Spinal cord (tissue), 10 donors: Measurements from ENCODE around the gene RMND1. TPM values are rescaled to one million over a fixed set of nuclear protein-coding genes. Genes with fewer than 3 reads are reported as not detected.

Source experiments
- DNase-seq, 6 donors: peaks; one replicate each; pipeline versions ENCODE4 v3.0.0 to v3.0.0-alpha.2; 2013 to 2015; ENCODE audit warnings: low spot score in 6 of 6, low read depth in 4 of 6
- H3K27ac ChIP-seq: one replicate; pipeline ENCODE4 v1.5.1; 2013; ENCODE audit warnings: low read depth, low read length, control low read depth
- H3K27me3 ChIP-seq: one replicate; pipeline ENCODE4 v1.6.1; 2013; ENCODE audit warnings: low read length; ENCODE audit not compliant: control insufficient read depth, insufficient read depth
- H3K36me3 ChIP-seq: one replicate; pipeline ENCODE4 v1.6.1; 2013; ENCODE audit warnings: low read length; ENCODE audit not compliant: control insufficient read depth, insufficient read depth
- H3K4me1 ChIP-seq: one replicate; pipeline ENCODE4 v1.6.1; 2013; ENCODE audit warnings: low read length; ENCODE audit not compliant: control insufficient read depth, insufficient read depth
- H3K4me3 ChIP-seq: one replicate; pipeline ENCODE4 v1.5.1; 2013; ENCODE audit warnings: low read depth, low read length, control low read depth
- H3K9me3 ChIP-seq: one replicate; pipeline ENCODE4 v1.6.1; 2013; ENCODE audit warnings: low read length; ENCODE audit not compliant: control insufficient read depth, insufficient read depth
- WGBS: methylation state at CpG from one replicate; pipeline ENCODE4 v1.1.5; 2013; ENCODE audit warnings: missing lambda C conversion rate; ENCODE audit not compliant: insufficient coverage; 5-methylcytosine and 5-hydroxymethylcytosine counted together
- polyA plus RNA-seq, 2 donors: library from polyadenylated mRNA; unstranded; fragments of 120-200 nt; gene quantifications; one replicate each; pipeline ENCODE4 v1.2.1, GENCODE V29; 2013; ENCODE audit not compliant: insufficient read length in 2 of 2
- total RNA-seq, 2 donors: library from RNA; depleted of rRNA in 1 of 2; stranded (reverse); fragments of 120-200 nt in 1 of 2; fragments of >200 nt in 1 of 2; gene quantifications; one replicate each; pipeline versions ENCODE4 v1.2.3 to v1.2.4, GENCODE V29; 2013 to 2014
- donor health status: healthy.

The RMND1 gene
- total and polyA plus RNA-seq, 4 donors: 25.2 to 39.7 (median 27.9) TPM

- Histone ChIP-seq H3K4me3 (no peak overlapping the region), H3K36me3 (peaks cover 19% of the 10 kb centered on the region), H3K9me3 (no peaks in the 10 kb centered on the region), H3K27ac (no peak overlapping the region), H3K4me1 (no peaks in the 10 kb centered on the region), H3K27me3 (no peaks in the 10 kb centered on the region)
- 79% methylated on average over 2 of the region's 3 CpGs for WGBS
- peak in 1 of 6 donors; percentile 47 for DNase-seq
Observed at GRCh38 chr6:151430886-151431285, 21.0 kb downstream of the RMND1 start.

DNA sequence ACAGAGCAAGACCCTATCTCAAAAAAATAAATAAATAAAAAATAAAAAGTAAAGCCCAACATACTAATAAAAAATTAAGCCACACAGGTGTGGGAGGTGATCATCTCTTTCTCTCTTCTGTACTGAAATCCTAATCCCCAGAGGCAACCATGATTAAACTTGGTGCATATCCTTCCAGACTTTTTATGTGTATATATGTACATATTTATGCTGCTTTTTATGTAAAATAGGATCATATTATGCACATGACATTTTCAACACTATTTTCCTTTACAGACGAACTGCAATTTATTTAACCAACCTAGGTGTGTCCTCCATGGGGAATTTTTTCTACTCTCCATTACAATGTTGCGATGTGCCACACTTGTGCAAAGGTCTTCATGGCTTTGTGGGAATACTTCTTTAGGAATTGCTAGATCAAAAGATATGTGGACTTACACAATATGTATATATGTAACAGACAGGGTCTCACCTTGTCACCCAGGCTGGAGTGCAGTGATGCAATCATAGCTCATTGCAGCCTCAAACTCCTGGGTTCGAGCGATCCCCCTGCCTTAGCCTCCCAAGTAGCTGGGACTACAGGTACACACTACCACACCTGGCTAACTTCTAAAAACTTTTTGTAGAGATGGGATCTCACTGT, 23.7 kb downstream of the RMND1 start:
- Histone ChIP-seq H3K4me3 (no peak overlapping the region), H3K9me3 (no peaks in the 10 kb centered on the region), H3K36me3 (peaks cover 31% of the 10 kb centered on the region), H3K27ac (no peak overlapping the region), H3K4me1 (no peaks in the 10 kb centered on the region), H3K27me3 (no peaks in the 10 kb centered on the region)
- DNase-seq: no peak
- 100% methylated on average over 2 of the region's 4 CpGs for WGBS

GRCh38 chr6:151425561-151425960, 26.4 kb downstream of the RMND1 start:
- no peak for DNase-seq
- Histone ChIP-seq H3K27me3 (no peaks in the 10 kb centered on the region), H3K9me3 (no peaks in the 10 kb centered on the region), H3K4me1 (no peaks in the 10 kb centered on the region), H3K36me3 (peaks cover 28% of the 10 kb centered on the region), H3K4me3 (no peak overlapping the region), H3K27ac (no peak overlapping the region)
- WGBS: 93% methylated on average over 4 of the region's 4 CpGs

DNA sequence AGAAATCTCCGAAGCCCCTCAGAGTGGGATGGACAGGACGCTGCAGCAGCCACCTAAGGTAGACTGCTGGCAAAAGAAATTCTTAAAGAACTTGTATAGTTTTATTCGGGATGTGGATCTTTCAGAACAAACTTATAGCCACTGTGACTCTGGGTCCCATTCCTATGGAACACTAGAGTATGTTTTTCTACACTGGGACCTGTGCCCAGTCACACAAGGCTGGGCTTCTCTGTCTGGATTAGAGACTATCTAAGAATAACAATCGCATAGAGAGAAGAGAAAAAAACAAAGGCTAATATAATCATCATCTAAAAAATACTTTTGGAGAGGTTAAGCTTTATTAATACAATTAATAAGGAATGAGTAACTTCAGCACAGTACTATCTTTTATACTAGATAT, 28.9 kb downstream of the RMND1 start:
- Histone ChIP-seq H3K9me3 (no peaks in the 10 kb centered on the region), H3K36me3 (peaks cover 24% of the 10 kb centered on the region), H3K4me3 (no peak overlapping the region), H3K27ac (no peak overlapping the region), H3K4me1 (no peaks in the 10 kb centered on the region), H3K27me3 (no peaks in the 10 kb centered on the region)
- 93% methylated on average over 2 of the region's 4 CpGs for WGBS
- no peak for DNase-seq

GRCh38 chr6:151417477-151417876, 34.4 kb downstream of the RMND1 start:
- no peak for DNase-seq
- no peaks in the 10 kb centered on the region for H3K9me3 ChIP-seq
- H3K4me1 ChIP-seq: no peaks in the 10 kb centered on the region
- no peaks in the 10 kb centered on the region for H3K27me3 ChIP-seq
- no peak overlapping the region for H3K27ac ChIP-seq
- H3K4me3 ChIP-seq: no peak overlapping the region
- no CpG with 5 or more reads among the region's 1 CpG for WGBS
- peaks cover 23% of the 10 kb centered on the region for H3K36me3 ChIP-seq

- H3K4me1 ChIP-seq: no peaks in the 10 kb centered on the region
- no peaks in the 10 kb centered on the region for H3K27me3 ChIP-seq
- WGBS: no CpG with 5 or more reads among the region's 3 CpGs
- peaks cover 21% of the 10 kb centered on the region for H3K36me3 ChIP-seq
- no peak for DNase-seq
- H3K4me3 ChIP-seq: no peak overlapping the region
- no peaks in the 10 kb centered on the region for H3K9me3 ChIP-seq
- no peak overlapping the region for H3K27ac ChIP-seq
Observed at GRCh38 chr6:151414641-151415260, 37.2 kb downstream of the RMND1 start.

DNA sequence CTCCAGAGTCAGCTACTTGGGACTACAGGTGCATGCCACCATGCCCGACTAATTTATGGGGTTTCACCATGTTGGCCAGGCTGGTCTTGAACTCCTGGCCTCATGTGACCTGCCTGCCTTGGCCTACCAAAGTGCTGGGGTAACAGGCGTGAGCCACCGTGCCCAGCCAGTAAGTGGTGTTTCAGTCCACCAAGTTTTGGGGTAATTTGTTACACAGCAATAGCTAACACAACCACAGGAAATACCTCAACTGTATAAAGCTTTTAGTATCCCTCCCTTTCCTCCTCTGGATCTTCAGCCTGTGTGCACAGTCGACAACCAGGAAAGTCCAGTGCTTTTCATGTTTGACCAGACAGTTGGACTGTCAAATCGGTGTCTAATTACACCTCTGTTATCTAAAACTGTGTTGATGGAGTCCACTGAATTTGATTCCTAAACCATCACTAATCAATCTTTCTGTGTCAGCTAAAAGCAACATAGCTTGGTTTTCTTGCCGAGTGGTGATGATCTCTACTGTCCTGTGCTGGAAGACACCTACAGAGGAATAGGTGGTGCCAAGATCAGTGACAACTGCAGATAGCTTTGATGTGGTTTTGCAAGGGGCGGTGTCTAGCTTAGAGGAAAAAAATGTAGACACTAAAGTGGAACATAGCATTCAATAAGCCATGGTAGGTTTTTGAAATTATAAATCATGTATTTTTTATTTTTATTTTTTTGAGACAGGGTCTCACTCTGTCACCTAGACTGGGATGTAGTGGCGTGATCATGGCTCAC, 38.4 kb downstream of the RMND1 start:
- peaks cover 18% of the 10 kb centered on the region for H3K36me3 ChIP-seq
- 96% methylated on average over 5 of the region's 8 CpGs for WGBS

GRCh38 chr6:151412909-151413308, 39.0 kb downstream of the RMND1 start:
- no peaks in the 10 kb centered on the region for H3K27me3 ChIP-seq
- DNase-seq: no peak
- H3K27ac ChIP-seq: no peak overlapping the region
- peaks cover 19% of the 10 kb centered on the region for H3K36me3 ChIP-seq
- WGBS: 100% methylated on average over 3 of the region's 3 CpGs
- H3K4me1 ChIP-seq: no peaks in the 10 kb centered on the region
- H3K9me3 ChIP-seq: no peaks in the 10 kb centered on the region
- H3K4me3 ChIP-seq: no peak overlapping the region

More for the DNA sequence above, 38.4 kb downstream of the RMND1 start:
- no peak for DNase-seq
- Histone ChIP-seq H3K27ac (no peak overlapping the region), H3K4me1 (no peaks in the 10 kb centered on the region), H3K27me3 (no peaks in the 10 kb centered on the region), H3K9me3 (no peaks in the 10 kb centered on the region), H3K4me3 (no peak overlapping the region)

DNA sequence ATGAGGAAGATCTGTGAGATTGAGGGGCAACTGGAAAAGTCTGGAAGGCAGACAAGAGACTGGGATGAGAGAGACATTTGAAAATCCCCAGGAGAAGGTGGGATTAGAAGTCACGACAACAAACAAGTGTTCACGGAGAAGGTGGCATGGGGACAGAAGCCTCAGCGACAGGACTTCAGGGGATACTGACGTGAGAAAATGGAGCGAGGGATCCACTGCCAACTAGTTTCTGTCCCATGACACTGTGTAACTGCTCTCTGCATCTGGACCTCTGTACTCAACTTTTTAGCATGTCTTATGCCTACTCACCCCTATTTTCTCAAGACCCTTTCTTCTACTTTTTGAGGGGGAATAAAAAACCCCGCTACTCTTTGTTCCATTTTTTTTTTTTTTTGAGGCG, 42.2 kb downstream of the RMND1 start:
- Histone ChIP-seq H3K4me3 (no peak overlapping the region), H3K4me1 (no peaks in the 10 kb centered on the region), H3K27me3 (no peaks in the 10 kb centered on the region), H3K36me3 (peaks cover 16% of the 10 kb centered on the region), H3K9me3 (no peaks in the 10 kb centered on the region), H3K27ac (no peak overlapping the region)
- DNase-seq: no peak
- WGBS: 87% methylated on average over 5 of the region's 7 CpGs
